GM19395 (cell line): ENCODE data around the gene OPALIN.

Experiments used
- ATAC-seq: cut with Tn5 transposase; IDR thresholded peaks from one replicate; pipeline ENCODE4 v1.9.1; 2021; ENCODE audit warnings: mild to moderate bottlenecking, moderate library complexity; ENCODE audit not compliant: unreplicated experiment

Gene OPALIN

GRCh38 chr10:96358851-96359540, at the start of gene OPALIN:
Gene OPALIN (minus strand): TSS chr10:96359002. CDS start chr10:96358896, 106 bp downstream.
- no peak for ATAC-seq

GRCh38 chr10:96408201-96408600, 49.4 kb upstream of the OPALIN start:
- ATAC-seq, result no peak

DNA sequence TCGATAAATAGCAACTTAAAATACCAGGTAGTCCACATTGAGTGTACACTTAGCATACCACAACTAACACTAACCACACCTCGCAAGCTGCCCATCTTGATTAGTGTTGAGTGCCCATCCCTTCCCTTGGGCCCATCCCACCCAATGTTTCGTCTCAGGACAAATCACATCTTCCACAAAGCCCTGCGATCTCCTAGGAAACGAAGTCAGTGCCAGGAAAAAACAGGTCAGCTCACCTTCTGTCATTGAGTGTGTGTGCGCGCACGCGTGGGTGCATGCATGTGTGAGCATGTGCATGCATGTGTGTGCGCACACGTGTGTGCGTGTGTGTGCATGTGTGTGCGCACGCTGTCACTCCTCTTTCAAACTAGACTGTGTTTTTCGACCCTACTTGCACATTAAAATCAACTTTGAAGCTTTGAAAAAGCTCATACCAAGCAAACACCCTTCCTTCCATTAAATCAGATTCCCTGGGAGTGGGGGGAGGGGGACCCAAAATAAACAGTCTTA, 48.8 kb upstream of the OPALIN start:
- ATAC-seq, result no peak

GRCh38 chr10:96406091-96406490, 47.3 kb upstream of the OPALIN start:
- ATAC-seq, result no peak

- ATAC-seq, result no peak
Measured at GRCh38 chr10:96402417-96403305, 43.9 kb upstream of the OPALIN start.

- no peak for ATAC-seq
Measured at GRCh38 chr10:96401036-96401435, 42.2 kb upstream of the OPALIN start.

- ATAC-seq, result no peak
Measured at GRCh38 chr10:96400465-96400864, 41.7 kb upstream of the OPALIN start.

DNA sequence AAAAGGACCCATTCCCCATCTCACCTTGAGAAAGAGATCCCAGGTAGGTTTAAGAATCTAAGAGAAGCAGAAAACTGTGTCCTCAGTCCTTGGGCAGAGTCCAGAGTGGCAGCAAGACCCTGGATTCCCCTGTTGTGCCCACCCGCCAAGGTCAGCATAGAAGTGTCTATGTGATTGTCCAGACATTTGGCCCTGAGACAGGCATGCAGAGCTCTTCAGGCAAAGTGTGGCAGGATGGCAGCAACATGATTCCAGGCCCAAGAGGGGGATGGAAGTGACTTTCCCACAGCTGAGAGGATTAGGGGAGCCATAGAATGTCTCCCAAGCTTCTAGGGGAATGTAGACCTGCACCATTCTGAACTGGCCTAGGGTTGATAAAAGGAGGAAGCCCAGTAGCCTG, 39.1 kb upstream of the OPALIN start:
- no peak for ATAC-seq

GRCh38 chr10:96395931-96396877, 37.4 kb upstream of the OPALIN start:
- no peak for ATAC-seq

DNA sequence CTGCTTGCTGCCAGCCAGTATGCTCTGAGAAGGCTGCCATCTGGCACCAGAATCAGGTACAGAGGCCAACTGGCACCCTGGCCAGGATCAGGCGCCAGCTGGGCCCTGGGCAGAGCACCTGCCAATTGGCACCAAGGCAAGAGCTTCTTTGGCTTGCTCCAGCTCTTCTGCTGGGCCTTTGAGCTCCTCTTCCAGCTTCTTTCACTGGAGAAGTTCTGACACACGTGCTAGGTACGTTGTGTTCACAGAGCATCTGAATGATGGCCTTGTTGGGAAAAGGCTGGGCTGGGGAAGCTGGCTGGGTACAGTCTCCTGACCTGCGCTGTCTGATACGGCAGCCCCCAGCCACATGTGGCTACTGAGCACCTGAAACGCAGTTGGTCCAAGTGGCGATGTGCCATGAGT, 31.7 kb upstream of the OPALIN start:
- ATAC-seq, result no peak

DNA sequence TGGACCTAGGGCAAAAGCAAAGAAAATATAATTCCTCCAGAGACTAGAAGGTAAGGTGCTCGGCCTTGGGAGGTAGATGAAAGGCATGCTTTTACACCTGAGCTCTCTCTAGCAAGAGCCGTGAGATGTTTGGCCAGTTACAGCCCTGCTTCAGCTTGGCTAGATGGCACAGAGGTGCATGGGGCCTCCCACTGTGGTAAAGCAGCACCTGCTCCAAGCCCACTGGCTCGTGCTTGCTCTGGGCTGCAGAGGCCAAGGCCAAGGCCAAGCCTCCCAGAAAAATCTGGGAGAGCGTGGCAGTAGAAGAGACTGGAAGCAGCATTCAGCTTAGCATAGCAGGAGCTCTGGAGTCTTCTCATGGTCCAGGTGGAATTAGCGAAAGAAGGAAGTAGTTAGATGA, 31.0 kb upstream of the OPALIN start:
- ATAC-seq, result no peak

DNA sequence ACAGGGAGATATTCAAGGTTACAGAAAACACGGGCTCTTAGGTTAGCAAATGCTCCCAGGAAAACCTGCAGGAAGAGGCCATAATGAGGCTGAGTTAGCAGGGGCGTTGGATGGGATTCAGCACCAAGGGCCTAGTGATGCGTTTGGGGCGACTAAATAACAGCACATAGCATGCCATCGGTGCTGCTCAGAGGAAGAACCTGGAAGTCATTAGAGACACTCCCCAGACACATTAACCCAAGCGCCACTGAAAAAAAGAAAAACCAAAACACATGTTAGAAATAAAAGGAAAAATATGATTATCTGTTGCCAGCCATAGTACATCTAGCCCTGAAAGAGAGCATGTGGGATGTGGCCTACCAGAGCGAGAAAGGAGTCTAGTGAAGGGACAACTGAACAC, 28.8 kb upstream of the OPALIN start:
- no peak for ATAC-seq

- ATAC-seq, result no peak
Measured at GRCh38 chr10:96387161-96387560, 28.4 kb upstream of the OPALIN start.

GRCh38 chr10:96384506-96384905, 25.7 kb upstream of the OPALIN start:
- ATAC-seq, result no peak

DNA sequence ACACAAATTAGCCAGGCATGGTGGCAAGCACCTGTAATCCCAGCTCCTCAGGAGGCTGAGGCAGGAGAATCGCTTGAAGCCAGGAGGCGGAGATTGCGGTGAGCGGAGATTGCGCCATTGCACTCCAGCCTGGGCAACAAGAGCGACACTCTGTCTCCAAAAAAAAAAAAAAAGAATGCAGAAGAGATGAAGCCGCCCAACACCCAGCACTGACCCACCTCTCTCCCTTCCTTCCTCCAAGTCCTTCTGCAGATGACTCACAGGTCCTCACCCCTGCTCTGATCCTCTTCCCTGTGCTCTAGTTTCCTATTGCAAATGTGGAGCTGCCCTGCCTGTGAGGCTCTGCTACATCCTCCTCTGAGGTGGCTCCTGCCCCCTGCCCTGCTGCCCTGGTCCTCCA, 22.0 kb upstream of the OPALIN start:
- ATAC-seq, result no peak

DNA sequence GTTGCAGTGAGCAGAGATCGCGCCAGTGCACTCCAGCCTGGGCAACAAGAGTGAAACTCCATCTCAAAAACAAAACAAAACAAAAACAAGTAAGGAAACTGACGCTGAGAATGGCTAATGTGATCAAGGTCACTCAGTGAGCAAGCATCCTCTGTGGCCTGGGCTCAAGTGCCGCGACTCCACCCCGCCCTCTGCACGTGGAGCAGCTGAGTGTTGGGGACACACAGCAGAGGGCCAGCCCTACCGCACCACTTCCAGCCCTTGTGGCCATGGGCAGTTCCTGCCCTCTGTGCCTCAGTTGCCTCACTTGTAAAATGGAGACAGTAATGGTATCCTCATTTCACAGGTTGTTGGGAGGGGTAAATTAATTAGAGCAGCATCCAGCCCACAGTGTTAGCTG, 21.0 kb upstream of the OPALIN start:
- no peak for ATAC-seq

DNA sequence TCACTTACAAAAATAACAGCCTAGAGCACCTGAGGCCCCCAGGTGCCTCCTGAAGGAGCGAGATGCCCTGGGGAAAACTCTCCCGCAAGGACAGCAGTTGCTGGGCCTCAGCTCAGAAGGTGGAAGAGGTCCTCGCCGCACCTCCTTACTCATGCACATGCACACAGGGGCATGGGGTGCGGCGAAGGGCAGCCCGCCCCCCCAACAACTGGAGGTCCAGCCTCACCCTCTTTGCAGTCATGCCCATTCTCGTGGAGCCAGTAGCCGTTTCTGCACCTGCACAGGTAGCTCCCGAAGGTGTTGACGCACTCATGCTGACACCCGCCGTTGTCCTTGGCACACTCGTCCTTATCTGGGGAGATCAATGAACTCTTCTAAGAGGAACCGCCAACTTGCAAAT, 19.9 kb upstream of the OPALIN start:
- ATAC-seq, result no peak

- no peak for ATAC-seq
Measured at GRCh38 chr10:96377816-96378294, 19.1 kb upstream of the OPALIN start.

- ATAC-seq, result peak; percentile 74
Measured at GRCh38 chr10:96376483-96376882, 17.7 kb upstream of the OPALIN start.

DNA sequence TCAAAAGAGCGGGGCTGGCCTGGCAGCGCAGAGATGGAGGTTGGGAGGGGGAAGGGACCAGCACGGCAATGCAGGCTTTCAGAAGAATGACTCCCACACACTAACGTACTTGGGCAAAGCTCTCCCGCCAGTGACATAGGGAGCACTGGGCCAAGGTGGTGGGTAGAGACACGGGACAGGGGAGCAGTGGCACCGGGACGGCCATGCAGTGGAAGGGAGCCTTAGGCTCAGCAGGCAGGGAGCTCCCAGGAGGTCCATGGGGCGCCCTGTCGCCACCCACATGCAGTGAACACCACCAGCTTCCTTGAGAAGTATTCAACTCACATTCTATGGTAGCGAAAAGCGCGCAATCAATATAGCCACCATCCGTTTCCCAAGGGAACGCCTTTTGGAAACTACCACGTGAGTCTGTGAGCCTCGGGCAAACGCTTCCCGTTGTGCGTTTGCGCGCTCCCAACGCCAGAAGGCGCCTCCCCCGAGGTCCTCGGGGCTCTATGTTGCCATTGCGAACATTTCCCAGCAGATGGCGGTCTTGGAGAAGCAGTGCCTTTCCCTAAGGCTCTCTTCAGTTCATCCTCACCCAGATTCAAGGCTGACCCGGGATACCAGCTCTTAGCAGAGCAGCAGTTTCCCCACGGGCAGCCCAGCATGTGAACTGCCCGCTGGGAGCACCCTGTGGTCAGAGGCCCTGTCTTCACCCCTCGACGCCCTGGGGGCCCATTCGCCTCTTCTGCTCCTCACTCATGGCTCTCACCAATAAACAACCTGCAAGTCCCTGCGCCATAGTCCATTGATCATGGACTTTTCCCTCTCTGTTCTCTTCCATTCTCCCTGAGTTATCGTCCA, 16.4 kb upstream of the OPALIN start:
- ATAC-seq, result peak; percentile 85
